HUDEP-2 (cell line): ENCODE results near the gene IGSF11.
"Not testable (repeated sequence)": the region's sequence is repeated elsewhere in the genome, so short reads cannot be mapped to it uniquely, and the experiment has no call there.

Experiments
- DNase-seq, 76 experiments: peaks; one replicate each; lab custom pipeline; 2025; ENCODE audit not compliant: unreplicated experiment in 76 of 76; lab: John Stamatoyannopoulos, UW

IGSF11 gene

GRCh38 chr3:118990823-118991560 lies 43.7 kb downstream of the IGSF11 start:
- no peak for DNase-seq

GRCh38 chr3:118988198-118989130 lies 46.2 kb downstream of the IGSF11 start:
- no peak for DNase-seq

- DNase-seq, result peak in 8 of 76 experiments; percentile 0 to 38 (median 2)
Observed at GRCh38 chr3:118987477-118987876, 47.2 kb downstream of the IGSF11 start.

- no peak for DNase-seq
Observed at GRCh38 chr3:118986734-118987133, 47.9 kb downstream of the IGSF11 start.

GRCh38 chr3:118984699-118985098 lies 49.9 kb downstream of the IGSF11 start:
- DNase-seq, result no peak

- no peak for DNase-seq
Observed at GRCh38 chr3:118981494-118982134, 53.0 kb downstream of the IGSF11 start.

GRCh38 chr3:118980832-118981231 lies 53.8 kb downstream of the IGSF11 start:
- no peak for DNase-seq

- DNase-seq, result no peak
Observed at GRCh38 chr3:118978393-118978758, 56.3 kb downstream of the IGSF11 start.

- no peak for DNase-seq
Observed at GRCh38 chr3:118977671-118978392, 56.8 kb downstream of the IGSF11 start.

- no peak for DNase-seq
Observed at GRCh38 chr3:118977118-118977517, 57.5 kb downstream of the IGSF11 start.

- DNase-seq, result not testable (repeated sequence)
Observed at GRCh38 chr3:118975476-118975875, 59.2 kb downstream of the IGSF11 start.

- no peak for DNase-seq
Observed at GRCh38 chr3:118974356-118975097, 60.1 kb downstream of the IGSF11 start.

- DNase-seq, result no peak
Observed at GRCh38 chr3:118973050-118973449, 61.6 kb downstream of the IGSF11 start.

- no peak for DNase-seq
Observed at GRCh38 chr3:118970819-118971218, 63.8 kb downstream of the IGSF11 start.

GRCh38 chr3:118968640-118969039 lies 66.0 kb downstream of the IGSF11 start:
- DNase-seq, result no peak

- no peak for DNase-seq
Observed at GRCh38 chr3:118968111-118968510, 66.5 kb downstream of the IGSF11 start.

GRCh38 chr3:118966700-118967099 lies 67.9 kb downstream of the IGSF11 start:
- DNase-seq, result no peak

GRCh38 chr3:118963711-118964110 lies 70.9 kb downstream of the IGSF11 start:
- DNase-seq, result no peak

GRCh38 chr3:118960876-118961450 lies 73.7 kb downstream of the IGSF11 start:
- DNase-seq, result no peak
